HG03139 (cell line): ENCODE results near the gene TGFBR3.

Source experiments
- ATAC-seq: cut with Tn5 transposase; IDR thresholded peaks from one replicate; pipeline ENCODE4 v1.9.1; 2021; ENCODE audit not compliant: unreplicated experiment

Gene TGFBR3

DNA sequence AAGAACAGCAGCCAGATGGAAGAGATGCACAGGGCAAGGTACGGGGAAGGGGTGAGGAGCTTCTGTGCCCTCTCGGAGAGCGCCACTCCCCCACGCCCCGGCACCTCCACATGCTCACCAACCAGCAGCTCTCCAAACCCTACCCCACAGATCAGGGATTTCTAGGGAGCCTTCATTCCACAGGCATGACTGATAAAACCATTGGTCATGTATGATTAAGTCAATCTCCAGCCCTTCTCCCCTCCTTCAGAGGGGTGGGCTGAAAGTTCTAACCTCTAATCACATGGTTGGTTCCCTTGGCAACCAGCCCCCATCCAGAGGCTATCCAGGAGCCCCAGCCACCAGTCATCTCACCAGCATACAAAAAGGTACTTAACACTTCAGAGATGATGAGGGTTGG lies 144.7 kb downstream of the TGFBR3 start:
- no peak for ATAC-seq

DNA sequence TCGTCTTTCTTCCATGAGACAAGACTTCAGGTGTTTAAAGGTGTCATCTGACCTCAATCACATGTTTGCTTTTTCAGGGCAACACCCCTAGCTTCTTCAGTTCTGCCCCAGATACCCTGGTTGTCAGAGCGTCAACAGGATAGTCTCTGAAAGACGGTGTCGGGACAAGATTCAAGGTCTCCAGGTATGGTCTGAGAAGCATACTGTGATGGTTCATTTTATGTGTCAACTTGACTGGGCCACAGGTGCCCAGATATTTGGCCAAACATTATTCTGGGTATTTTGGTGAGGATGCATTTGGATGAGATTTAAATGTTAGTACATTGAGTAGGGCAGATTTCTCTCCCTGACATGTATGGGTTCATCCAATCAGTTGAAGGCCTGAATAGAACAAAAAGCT lies 148.3 kb downstream of the TGFBR3 start:
- ATAC-seq: no peak

DNA sequence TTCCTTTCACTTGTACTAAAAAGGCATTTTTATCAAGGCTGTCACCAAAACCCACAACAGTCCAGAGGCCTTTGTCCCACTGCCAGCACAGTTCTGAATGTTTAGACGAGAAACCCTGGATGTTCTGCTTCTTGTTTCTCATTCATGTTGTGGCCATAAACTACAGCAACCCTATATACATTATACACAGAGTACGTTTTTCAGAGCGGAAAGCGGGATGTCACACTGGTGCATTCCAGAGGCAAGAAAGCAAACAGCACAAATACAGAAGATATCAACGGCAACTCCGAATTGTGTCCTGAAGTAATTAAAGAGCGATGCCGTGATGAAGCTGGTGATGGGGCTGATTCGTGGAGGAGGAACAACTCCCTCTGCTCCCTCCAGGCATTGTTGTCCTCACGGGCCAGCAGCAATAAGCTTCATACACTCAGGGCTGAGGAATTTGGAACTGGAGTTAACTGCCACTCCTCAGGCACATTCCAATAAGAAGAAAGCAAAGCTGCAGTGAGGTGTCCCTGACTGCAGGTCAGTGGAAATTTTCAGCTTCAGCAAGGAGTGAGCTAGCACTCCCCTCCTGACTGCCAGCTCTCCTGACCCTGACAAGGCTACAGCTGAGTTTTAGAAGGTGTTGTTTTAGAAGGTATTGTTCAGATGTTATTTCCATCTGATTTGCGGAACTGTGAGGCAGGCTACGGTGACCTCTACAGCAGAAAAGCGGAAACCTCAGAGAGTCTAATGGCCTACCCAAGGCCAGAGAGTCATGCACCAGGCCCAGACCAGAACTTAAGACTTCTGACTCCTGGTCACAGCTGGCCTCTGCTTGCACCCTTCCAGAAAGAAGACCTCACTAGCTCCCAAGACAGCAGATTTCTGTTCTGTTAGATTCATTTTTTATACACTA lies 149.0 kb downstream of the TGFBR3 start:
- ATAC-seq: no peak

DNA sequence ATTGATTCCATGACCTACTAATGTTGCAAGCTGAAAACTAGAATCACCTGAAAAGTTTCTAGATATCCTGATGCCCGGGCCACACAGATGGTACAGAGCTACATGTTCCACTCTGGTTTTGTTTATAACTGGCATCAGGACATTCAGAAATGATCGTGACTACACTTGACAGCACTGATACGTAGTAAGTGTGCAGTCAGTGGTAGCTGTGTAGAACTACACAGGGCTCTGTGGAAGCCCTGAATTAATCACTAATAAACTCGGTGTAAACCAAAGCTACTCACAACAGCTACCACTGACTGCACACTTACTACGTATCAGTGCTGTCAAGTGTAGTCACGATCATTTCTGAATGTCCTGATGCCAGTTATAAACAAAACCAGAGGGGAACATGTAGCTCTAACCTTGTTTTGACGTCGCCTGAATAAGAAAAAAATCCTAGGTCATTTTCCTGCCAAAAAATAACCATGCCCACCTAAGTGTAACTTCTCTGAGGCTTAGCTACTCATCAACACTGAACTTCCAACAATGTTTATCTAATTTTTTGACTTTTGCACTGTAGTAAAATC lies 149.7 kb downstream of the TGFBR3 start:
- ATAC-seq: no peak

DNA sequence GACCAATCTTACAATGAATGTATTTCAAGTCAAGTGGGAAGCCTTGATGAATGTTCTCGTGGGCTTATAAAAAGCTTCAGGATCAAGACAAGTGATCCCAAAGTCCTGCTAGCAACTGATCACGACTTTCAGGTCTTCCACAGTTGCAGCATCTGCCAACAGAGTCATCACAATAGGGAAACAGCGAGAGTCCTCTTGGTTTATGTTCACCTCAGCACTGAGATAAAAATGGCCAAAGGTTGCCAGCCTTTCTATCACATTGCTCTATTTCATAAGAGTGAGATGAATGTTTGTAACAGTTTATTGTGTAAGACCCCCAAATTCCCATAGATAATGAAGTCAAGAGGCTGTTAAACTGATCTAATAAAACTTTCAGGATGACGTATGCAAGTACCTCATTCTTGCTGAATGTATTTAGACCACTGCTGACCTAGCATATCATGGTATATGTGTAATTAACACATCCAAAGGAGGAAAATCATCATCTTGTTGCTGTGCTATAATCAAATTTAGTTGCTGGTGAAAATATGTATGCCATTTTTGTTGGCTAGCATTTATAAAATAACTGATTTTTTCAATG lies 150.6 kb downstream of the TGFBR3 start:
- ATAC-seq: no peak

DNA sequence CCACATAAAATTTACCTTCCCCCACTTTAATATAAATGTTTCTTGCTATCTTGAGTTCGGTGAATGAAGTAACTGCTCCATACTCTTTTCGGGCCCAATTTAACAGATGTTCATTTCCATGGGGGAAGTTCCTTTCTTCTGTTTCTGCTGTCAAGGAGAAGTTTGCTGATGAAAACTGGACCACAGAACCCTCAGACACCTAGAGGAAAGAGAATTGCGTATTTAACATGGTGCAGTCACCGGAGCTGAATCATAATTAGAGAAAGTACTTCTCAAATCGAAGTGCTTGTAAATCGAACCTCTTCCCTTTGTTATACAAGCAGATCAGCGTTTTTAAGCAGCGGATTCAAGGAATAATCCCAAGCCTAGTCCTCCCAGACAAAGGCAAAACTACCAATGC lies 151.2 kb downstream of the TGFBR3 start:
- no peak for ATAC-seq

DNA sequence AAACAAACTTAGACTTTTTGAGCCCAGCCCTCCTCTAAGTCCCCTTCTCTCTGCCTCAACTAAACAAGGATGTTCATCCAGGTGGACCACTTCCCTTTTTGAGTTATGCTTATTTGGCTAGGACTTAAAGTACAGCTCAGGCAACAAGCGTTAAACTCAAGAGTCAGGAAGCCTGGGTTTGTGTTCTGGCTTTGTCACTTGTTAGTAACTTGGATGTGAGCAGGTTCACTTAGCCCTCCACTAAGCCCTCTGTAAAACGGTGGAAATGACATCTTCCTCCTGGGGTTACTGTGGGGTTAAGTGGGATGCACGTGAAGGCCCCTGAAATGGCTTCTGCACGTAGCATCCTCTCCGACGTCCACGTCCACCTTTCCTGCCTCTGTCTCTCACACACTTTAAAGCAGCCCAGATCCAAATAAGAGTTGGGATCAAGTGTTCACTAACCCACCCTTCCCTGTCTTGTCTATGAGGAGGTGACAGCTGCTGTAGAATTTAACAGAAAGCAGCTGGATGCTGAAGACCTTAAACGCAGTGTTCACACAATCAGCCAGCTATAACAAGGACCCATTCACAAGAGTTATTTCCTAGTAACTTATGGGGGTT lies 152.7 kb downstream of the TGFBR3 start:
- ATAC-seq: no peak

DNA sequence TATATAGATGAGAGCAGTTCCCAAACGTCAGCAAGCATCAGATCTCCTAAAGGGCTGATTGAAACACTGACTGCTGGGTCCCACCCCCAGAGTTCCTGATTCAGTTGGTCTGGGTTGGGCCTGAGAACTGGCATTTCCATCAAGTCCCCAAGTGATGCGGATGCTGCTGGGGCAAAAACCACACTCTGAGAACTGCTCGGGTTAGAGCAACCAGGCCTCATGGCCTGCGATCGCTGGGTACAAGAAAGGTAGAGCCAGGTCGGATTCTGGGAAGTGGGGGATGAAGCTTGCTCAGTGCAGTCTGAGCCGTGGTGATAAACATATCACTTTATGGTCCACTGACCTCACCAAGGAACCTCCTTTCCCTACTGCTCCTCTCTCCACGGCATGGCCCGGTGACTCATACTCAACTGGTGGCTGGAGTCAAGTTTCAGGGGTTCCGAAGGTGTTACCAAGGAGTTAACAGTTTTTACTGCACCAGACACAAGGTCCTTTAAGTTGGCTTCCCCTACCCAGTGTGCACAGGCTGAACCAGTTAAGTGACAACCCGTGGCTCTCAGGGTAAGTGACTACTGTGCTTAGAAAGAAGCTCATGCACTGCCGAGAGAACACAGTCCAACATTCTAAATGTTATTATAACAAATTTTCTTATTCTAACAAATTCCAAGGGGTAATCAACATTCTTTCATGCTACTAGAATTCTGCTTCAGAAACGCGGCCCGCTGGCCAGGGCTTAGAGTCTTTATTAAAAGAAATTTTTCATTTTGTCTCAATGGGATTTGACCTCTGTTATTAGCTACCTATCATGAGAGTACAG lies 153.5 kb downstream of the TGFBR3 start:
- no peak for ATAC-seq

DNA sequence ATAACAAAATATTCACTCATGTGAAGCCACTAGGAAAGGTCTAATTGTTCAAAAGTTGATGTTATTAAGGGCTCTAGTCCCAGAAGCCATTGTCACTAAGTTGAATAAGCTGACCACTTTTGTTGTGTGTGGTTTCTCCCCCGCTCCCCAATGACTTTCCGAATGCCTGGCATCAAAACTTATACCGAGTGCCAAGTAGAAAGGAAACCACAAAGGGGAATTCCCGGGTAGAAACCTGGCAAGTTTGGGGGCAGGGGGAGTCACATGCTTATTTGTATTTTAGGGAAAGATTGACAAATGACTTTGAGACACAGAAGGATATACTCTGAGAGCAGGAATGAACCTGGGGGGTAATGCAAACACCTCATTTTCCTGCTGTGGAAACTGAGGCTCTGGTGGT lies 154.1 kb downstream of the TGFBR3 start:
- ATAC-seq: no peak

DNA sequence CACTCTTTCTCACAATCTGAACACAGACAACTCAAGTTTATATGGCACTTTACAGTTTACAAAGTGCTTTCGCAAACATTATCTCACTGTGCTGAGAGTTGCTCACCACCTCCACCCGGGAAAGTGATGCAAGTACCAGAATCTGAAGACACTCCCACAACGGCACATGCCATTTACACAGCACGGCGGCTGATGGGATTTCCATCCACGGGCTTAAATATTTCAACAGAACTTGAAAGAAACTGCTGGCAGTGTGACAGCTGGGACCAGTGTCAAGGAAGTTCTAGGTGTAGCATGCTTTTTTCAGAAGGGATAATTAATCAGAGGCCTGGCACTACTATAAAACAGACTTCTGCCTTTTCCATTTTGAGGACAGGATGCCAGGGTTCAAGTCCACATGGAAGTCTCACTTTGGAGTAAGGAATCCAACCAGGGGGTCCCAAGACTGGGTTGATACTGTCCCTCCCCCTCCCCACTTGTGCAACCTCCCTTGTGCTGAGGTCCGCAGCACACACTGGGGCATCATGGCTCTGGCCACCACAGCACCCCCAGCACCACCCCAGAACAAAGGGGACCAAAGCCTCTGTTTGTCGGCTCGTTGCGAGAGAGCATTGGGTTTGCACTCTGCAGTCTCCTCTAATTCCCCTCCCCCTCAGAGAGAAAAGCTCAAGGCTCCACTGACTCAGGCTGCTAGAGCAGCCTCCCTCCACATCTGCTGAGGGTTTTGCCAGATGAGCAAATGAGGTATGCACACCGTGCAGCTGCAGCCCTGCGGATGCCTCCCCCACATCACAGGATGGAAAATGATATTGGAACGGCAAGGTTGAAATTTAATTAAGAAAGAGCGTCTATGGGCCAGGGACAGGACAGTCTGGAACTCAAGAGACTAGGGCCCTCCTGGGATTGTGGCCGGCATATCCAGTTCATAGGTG lies 154.9 kb downstream of the TGFBR3 start:
- no peak for ATAC-seq

DNA sequence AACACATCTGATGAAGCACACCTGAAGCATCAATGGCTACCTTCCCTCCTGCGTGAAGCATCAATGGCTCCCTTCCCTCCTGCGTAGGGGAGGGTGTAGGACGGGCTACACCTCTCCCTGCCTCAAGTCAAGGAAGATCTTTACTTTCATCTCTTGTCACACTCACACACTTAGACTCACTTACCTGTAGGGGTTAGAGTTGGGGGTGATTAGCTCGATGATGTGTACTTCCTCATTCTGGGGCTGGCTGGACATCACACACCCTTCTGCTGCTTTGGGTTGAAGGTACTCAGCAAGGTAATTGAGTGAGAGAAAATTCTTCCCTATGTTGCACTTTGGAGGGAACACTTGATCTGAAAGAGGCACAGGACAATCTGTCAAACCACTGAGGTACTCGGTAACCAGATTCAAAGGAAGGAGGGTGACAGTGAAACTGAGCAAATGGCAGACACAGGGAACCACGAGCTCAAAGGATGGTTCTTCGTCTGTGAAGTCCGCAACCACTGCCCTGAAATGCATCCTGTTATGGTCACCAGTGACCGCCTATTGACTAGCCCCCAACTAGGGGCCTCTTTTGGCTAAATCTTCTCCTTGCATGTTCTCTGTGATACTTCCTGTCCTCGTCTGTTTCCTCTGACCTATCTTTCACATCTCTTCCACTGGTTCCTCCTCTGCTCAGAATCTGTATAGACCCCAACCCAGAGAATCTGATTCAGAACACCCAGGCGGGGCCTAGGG lies 156.2 kb downstream of the TGFBR3 start:
- no peak for ATAC-seq

DNA sequence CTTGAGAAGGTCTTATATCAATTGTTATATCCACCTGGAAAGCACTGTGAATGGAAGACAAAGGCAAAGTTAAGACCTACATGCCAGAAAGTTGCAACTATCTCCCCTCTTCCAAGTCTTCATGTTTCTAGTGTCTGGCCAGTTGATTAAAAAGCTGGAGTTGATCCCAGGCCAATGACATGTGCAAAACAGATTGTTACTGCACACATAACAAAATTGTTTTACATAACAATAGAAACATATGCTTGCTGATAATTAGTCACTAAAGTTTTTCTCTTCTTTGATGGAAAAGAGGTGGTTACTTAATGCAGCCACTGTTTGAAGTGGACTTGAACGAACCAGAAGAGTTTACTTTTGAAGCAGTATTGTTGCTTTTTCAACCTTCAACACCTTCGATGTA lies 158.2 kb downstream of the TGFBR3 start:
- no peak for ATAC-seq

DNA sequence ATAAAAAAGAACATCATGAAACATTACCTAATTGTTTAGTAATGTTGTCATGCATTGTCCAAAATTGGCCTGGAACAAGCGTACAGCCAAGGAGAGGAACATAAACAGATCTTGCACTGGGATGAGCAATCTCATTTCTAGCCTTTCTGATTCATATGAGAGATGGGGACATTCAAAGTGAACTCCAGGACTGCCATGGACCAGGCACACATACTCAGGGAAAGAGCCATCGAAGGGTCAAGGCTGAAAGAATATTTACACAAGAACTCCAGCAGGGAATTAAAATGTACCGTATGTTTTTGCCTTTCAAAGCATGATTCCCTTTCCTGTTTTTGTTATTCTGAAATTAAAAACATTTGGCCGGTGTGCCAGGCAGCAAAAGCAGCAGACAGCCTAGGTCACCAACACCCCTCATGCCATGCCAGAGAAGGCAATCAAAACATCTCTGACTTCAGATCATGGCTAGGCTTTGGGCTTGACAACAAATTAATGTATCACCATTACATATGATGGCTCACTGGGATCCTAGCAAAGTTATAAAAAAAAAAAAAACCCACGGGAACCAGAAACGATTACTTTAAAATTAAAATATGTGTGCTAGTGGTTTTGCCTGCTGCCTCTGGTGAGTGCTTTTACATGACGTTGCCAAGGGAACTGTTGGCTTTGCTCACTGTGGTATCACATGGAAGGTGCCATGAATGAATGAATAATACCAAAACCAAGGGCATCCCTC lies 159.8 kb downstream of the TGFBR3 start:
- no peak for ATAC-seq

DNA sequence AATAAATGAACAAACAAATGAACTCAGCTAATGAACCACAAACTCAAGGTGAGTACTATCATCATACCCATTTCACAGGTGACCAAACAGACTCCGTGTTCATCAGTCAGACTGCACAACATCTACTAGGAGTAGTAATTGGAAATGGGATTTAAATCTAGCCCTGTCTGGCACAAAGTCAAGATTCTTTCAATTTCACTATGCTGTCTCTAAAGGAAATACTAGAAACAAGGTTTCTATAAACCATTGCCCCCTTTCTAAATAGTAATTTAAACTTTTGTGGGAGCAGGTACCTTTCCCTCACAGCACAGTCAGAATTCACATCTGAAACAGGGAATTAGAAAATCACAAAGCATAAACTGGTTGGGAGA lies 160.3 kb downstream of the TGFBR3 start:
- ATAC-seq: no peak

DNA sequence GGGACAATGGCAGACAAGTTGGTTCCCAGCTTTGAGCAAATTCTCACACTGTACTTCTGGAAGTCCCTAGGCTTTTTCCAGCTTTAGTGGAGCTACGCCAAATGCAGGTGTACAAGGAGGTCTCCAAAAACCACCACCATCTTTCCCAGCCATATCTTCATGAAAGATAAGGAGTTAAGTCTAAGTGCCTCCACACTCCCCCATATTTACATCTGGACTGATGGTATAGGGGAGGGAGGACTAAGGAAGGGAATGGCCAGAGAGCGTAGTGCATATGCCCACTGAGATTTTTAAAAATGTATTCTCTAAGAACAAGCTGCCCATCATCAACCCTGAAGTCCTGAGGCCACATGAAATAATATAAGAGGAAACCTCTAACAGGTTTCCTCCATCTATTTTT lies 161.3 kb downstream of the TGFBR3 start:
- ATAC-seq: no peak

DNA sequence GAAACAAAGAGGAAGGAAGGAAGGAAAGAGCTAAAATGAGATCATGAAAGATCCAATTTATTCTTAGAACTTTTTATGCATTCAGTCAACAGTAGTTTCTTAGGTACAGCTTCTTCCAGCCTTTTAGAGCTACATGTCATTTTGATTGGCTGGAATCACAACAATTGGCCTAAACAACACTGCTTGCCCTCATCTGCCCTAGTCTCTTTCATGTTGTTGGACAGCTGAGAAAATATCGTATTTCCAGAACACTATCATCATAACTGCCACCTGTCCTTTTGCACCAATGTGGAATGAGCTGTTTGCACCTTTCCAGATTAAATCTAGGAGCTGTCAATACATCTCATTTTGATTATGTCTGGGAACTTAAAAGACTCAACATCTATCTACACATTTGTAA lies 161.7 kb downstream of the TGFBR3 start:
- no peak for ATAC-seq

DNA sequence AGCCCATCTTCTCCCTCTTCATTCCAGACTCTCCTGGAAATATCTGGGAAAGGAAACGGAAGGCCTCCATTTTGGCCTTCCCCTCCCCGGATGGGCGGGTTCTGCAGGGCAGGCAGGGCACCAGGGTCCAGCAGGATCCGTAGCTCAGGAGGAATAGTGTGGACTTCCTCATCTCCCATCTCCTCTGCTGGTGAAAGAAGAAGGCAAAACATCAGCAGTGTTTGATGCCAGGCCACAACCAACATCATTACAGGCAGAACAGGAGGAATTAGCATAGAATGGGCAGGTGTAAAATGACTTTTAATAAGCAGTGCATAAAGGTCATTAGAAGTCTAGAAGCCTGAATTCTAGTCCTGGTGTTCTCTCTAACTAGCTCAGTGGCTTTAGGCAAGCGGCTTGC lies 165.9 kb downstream of the TGFBR3 start:
- no peak for ATAC-seq

DNA sequence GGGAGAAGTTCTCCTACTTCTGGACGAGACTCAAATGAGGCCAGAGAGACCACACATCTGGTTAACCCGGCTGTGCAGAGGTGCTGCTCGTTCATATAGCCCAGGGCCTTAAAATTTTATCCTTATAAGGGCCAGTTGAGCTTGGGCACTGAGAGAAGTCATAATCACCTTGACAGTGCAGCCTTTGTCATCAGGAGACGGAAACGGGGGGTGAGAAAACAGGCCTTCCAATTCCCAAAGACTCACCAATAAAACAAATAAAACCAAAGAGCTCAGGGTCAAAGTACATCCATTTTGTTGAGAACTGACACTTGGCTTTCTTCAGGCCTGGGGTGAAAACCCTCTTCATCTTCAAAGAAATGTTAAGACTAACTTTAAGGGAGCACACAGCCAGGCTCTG lies 167.1 kb downstream of the TGFBR3 start:
- no peak for ATAC-seq

DNA sequence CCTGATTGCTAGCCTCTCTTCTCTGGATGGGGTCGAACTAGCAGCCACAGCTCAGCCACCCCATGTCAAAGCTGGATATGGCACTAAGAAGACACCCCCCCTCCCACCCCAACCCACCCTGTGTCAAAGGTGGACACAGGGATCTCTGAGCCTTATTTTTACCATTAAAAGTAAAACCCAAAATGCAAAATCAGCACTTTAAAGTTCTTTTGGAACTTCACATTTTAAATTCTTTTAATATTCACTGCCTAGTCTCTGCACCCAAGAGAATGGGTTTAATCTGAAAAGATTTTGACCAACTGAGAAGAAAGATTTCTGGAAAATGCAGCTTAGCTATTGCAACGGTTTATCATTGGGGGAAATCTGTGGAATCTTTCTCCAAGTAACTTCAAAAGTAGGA lies 167.6 kb downstream of the TGFBR3 start:
- ATAC-seq: no peak
